B cell (primary cell): Measurements from ENCODE around the gene RBM19. TPM values are rescaled to one million over a fixed set of nuclear protein-coding genes. Genes with fewer than 3 reads are reported as not detected.

Source experiments
- ATAC-seq: fragments of 200-7000 bp; cut with Tn5 transposase; one replicate; pipeline ENCODE4 v1.10.0; 2021; ENCODE audit warnings: low read depth, mild to moderate bottlenecking, moderate number of reproducible peaks, moderate library complexity
- CTCF ChIA-PET: fragments of 350-600 bp; sonication (Branson Sonifier 250); formaldehyde crosslinking; loops from one replicate; lab custom pipeline; 2021; ENCODE audit warnings: antibody characterized with exemption, inconsistent platforms; lab: Charles Lee
- POLR2A ChIA-PET: fragments of 350-600 bp; sonication (Branson Sonifier 250); formaldehyde crosslinking; loops from one replicate; lab custom pipeline; 2021; ENCODE audit warnings: antibody characterized with exemption; lab: Charles Lee
- DNase-seq: peaks from one replicate; pipeline ENCODE4 v3.0.0; 2013
- H2AFZ ChIP-seq: 2 replicates; pipeline ENCODE4 v1.6.1; 2012; ENCODE audit warnings: mild to moderate bottlenecking, low read depth, low read length; ENCODE audit not compliant: insufficient read depth, poor library complexity, severe bottlenecking
- H3K27ac ChIP-seq, 2 donors: 1 replicate in 1 of 2; 2 replicates in 1 of 2; pipeline ENCODE4 v1.5.1; 2012 to 2013; ENCODE audit warnings: low read length in 2 of 2, mild to moderate bottlenecking in 2 of 2, moderate library complexity in 1 of 2
- H3K27me3 ChIP-seq, 4 experiments: fragments of 200-600 bp in 1 of 4; sonication (generic) in 1 of 4; replicated peaks in 1 of 4; 1 replicate in 2 of 4; 2 replicates in 2 of 4; pipeline versions ENCODE4 v1.6.1 to v1.7.0; 2013 to 2016; ENCODE audit warnings: low read length in 3 of 4, mild to moderate bottlenecking in 2 of 4, mixed read lengths in 1 of 4, moderate library complexity in 1 of 4; ENCODE audit not compliant: insufficient read depth in 4 of 4, control insufficient read depth in 3 of 4; ENCODE audit errors: control extremely low read depth in 1 of 4
- H3K36me3 ChIP-seq, 2 experiments: replicated peaks in 1 of 2; 1 replicate in 1 of 2; 2 replicates in 1 of 2; pipeline versions ENCODE4 v1.6.1 to v1.7.1; 2013; ENCODE audit warnings: low read length in 1 of 2; ENCODE audit not compliant: insufficient read depth in 2 of 2, control insufficient read depth in 1 of 2; ENCODE audit errors: control extremely low read depth in 1 of 2, extremely low read depth in 1 of 2
- H3K4me1 ChIP-seq, 2 donors: fragments of 200-600 bp in 1 of 2; sonication (generic) in 1 of 2; 1 replicate in 1 of 2; 2 replicates in 1 of 2; pipeline versions ENCODE4 v1.5.1 to v1.6.1; 2013 to 2017; ENCODE audit warnings: low read length in 2 of 2; ENCODE audit not compliant: control insufficient read depth in 2 of 2, insufficient read depth in 2 of 2
- H3K4me2 ChIP-seq: replicated peaks from 2 replicates; pipeline ENCODE3; 2012; ENCODE audit warnings: mild to moderate bottlenecking, low read depth, low read length; ENCODE audit not compliant: poor library complexity, severe bottlenecking
- H3K4me3 ChIP-seq, 5 experiments: fragments of 200-600 bp in 1 of 5; sonication (generic) in 1 of 5; 1 replicate in 3 of 5; 2 replicates in 2 of 5; pipeline versions ENCODE4 v1.5.1 to v1.7.0; 2011 to 2016; ENCODE audit warnings: low read length in 4 of 5, mild to moderate bottlenecking in 4 of 5, low read depth in 2 of 5, control low read depth in 1 of 5, moderate library complexity in 1 of 5; ENCODE audit not compliant: insufficient read depth in 1 of 5; ENCODE audit errors: control extremely low read depth in 1 of 5, extremely low read depth in 1 of 5
- H3K79me2 ChIP-seq: fragments of 200-600 bp; sonication (generic); one replicate; pipeline ENCODE4 v1.6.0; 2016; ENCODE audit warnings: low read length; ENCODE audit not compliant: control insufficient read depth, insufficient read depth
- H3K9ac ChIP-seq: fragments of 200-600 bp; sonication (generic); 2 replicates; pipeline ENCODE4 v1.6.1; 2017; ENCODE audit warnings: mild to moderate bottlenecking, low read length, moderate library complexity
- H3K9me3 ChIP-seq, 3 donors: one replicate each; pipeline versions ENCODE4 v1.6.1 to v1.7.1; 2013; ENCODE audit warnings: low read length in 2 of 3; ENCODE audit not compliant: control insufficient read depth in 2 of 3, insufficient read depth in 1 of 3; ENCODE audit errors: control extremely low read depth in 1 of 3
- H4K20me1 ChIP-seq: 2 replicates; pipeline ENCODE4 v1.6.0; 2012; ENCODE audit warnings: mild to moderate bottlenecking, low read length; ENCODE audit not compliant: insufficient read depth, control insufficient read depth, poor library complexity, severe bottlenecking
- H3K27ac Mint-ChIP-seq: one replicate; pipeline ENCODE4 v1.8.0; 2021; ENCODE audit warnings: mixed read lengths
- H3K27me3 Mint-ChIP-seq: one replicate; pipeline ENCODE4 v1.8.0; 2021; ENCODE audit warnings: mixed read lengths
- H3K4me1 Mint-ChIP-seq: one replicate; pipeline ENCODE4 v1.8.0; 2021; ENCODE audit warnings: mixed read lengths
- H3K4me3 Mint-ChIP-seq: one replicate; pipeline ENCODE4 v1.8.0; 2021; ENCODE audit warnings: mixed read lengths
- H3K9me3 Mint-ChIP-seq: one replicate; pipeline ENCODE4 v1.8.0; 2022; ENCODE audit warnings: mixed read lengths; ENCODE audit not compliant: insufficient read depth
- CTCF ChIP-seq: fragments of 200-600 bp; IDR thresholded peaks from one replicate; pipeline ENCODE4 v1.8.0; 2022; ENCODE audit warnings: antibody characterized with exemption, mild to moderate bottlenecking
- EZH2 ChIP-seq: IDR thresholded peaks from 2 replicates; pipeline ENCODE4 v1.6.1; 2012; ENCODE audit warnings: borderline replicate concordance, low read depth, mild to moderate bottlenecking, moderate library complexity, low read length; ENCODE audit not compliant: insufficient read depth, poor library complexity, severe bottlenecking
- WGBS: methylation state at CpG from one replicate; pipeline ENCODE4 v1.1.5; 2013; ENCODE audit warnings: missing lambda C conversion rate; ENCODE audit not compliant: insufficient coverage; 5-methylcytosine and 5-hydroxymethylcytosine counted together
- intact Hi-C: fragments of 100-400 bp; cut with micrococcal nuclease; formaldehyde crosslinking; loops from one replicate; pipeline ENCODE4 v1.10.0; 2022
- polyA plus RNA-seq: library from polyadenylated mRNA; depleted of rRNA; stranded (reverse); fragments of >200 nt; gene quantifications from 2 replicates; pipeline ENCODE4 v1.2.3, GENCODE V29; 2012
- total RNA-seq, 2 donors: library from RNA; stranded (reverse); fragments of 120-200 nt in 1 of 2; gene quantifications; 1 replicate in 1 of 2; 2 replicates in 1 of 2; pipeline versions ENCODE4 v1.2.3 to v1.2.4, GENCODE V29; 2013 to 2022

Gene RBM19
- total and polyA plus RNA-seq, 2 donors (not counting 1 experiment from before 2014, with no cell fraction given): 43.1 to 90.0 TPM

GRCh38 chr12:113792450-113792849 is 173.7 kb downstream of the RBM19 start:
- H3K79me2 ChIP-seq: no peaks in the 10 kb centered on the region
- no peak overlapping the region for H3K27ac Mint-ChIP-seq
- no peak for DNase-seq
- WGBS: 92% methylated on average over 6 of the region's 6 CpGs
- no peak overlapping the region for H3K27ac ChIP-seq
- H3K9ac ChIP-seq: no peak overlapping the region
- H3K36me3 ChIP-seq: no peaks in the 10 kb centered on the region
- intact Hi-C loops: no loop called here
- H3K4me3 Mint-ChIP-seq: no peak overlapping the region
- H3K27me3 ChIP-seq: no peaks in the 10 kb centered on the region
- H3K4me1 Mint-ChIP-seq: no peaks in the 10 kb centered on the region
- H3K4me2 ChIP-seq: no peak overlapping the region
- no peak for TF ChIP-seq EZH2
- no peak for TF ChIP-seq CTCF
- H3K4me3 ChIP-seq: no peak overlapping the region
- ChIA-PET CTCF (no interaction called here), POLR2A (no interaction called here)
- H4K20me1 ChIP-seq: no peaks in the 10 kb centered on the region
- H3K4me1 ChIP-seq: no peaks in the 10 kb centered on the region
- peaks cover 0 to 8% (median 0%) of the 10 kb centered on the region in 3 donors for H3K9me3 ChIP-seq
- no peaks in the 10 kb centered on the region for H3K9me3 Mint-ChIP-seq
- no peak overlapping the region for H2AFZ ChIP-seq
- no peaks in the 10 kb centered on the region for H3K27me3 Mint-ChIP-seq
- no peak for ATAC-seq

DNA sequence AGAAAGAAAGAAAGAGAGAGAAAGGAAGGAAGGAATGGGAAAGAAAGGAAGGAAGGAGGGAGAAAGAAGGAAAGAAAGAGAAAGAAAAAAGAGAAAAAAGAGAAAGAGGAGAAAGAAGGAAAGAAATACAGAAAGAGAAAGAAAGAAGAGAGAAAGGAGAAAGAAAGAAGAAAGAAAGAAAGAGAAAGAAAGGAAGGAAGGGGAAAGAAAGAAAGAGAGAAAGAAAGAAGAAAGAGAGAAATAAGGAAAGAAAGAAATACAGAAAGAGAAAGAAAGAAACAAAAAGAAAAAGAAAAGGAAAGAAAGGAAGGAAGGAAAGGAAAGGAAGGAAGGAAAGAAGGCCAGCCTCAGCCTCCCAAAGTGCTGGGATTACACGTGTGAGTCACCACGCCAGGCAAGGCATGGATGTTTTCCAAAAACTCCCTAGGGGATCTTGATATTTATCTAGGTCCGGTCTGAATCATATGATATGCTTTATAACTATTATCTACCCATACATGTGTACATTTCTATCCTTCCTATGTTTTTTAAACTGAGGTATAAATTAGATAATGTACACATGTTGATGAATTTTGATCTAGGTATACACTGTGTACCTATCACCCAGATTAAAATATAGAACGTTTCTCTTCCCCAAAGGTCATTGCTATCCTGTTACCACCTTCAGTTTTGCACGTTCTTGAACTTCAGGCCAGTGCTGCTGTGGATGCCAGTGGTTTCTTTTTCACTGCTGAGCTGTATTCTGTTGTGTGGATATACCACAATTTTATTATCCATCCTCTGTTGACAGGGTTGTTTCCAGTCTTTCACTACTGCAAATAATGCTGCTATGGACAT is 177.9 kb downstream of the RBM19 start:
- Histone ChIP-seq H2AFZ (no peak overlapping the region), H3K27me3 (no peaks in the 10 kb centered on the region), H3K4me2 (no peak overlapping the region), H4K20me1 (no peaks in the 10 kb centered on the region), H3K4me3 (no peak overlapping the region), H3K9me3 (peaks cover 0 to 8% (median 0%) of the 10 kb centered on the region in 3 donors), H3K36me3 (no peaks in the 10 kb centered on the region), H3K4me1 (no peaks in the 10 kb centered on the region), H3K9ac (no peak overlapping the region), H3K79me2 (no peaks in the 10 kb centered on the region), H3K27ac (no peak overlapping the region)
- Mint-ChIP-seq H3K9me3 (no peaks in the 10 kb centered on the region), H3K27me3 (peaks cover 25% of the 10 kb centered on the region), H3K4me1 (no peaks in the 10 kb centered on the region), H3K27ac (no peak overlapping the region), H3K4me3 (no peak overlapping the region)
- intact Hi-C loops: no loop called here
- no peak for DNase-seq
- WGBS: no CpG with 5 or more reads among the region's 5 CpGs
- ChIA-PET CTCF (no interaction called here), POLR2A (no interaction called here)
- TF ChIP-seq CTCF: peak; percentile 49
- no peak for TF ChIP-seq EZH2
- ATAC-seq: no peak
